H9 (cell line): Measurements from ENCODE around the gene CABLES1. TPM values are rescaled to one million over a fixed set of nuclear protein-coding genes. Genes with fewer than 3 reads are reported as not detected.

ENCODE experiments used
- DNase-seq: peaks from one replicate; pipeline ENCODE4 v3.0.0-alpha.2; 2017
- H2AFZ ChIP-seq: one replicate; pipeline ENCODE4 v1.6.1; 2013; ENCODE audit warnings: mild to moderate bottlenecking, low read length, control low read depth, moderate library complexity
- H2AK5ac ChIP-seq: 2 replicates; pipeline ENCODE4 v1.6.1; 2013; ENCODE audit warnings: low read length, control low read depth, mixed read lengths; ENCODE audit not compliant: insufficient read length
- H2BK120ac ChIP-seq: one replicate; pipeline ENCODE4 v1.6.1; 2013; ENCODE audit warnings: low read depth, mild to moderate bottlenecking, low read length, control low read depth, inconsistent platforms; ENCODE audit not compliant: poor library complexity, severe bottlenecking
- H2BK12ac ChIP-seq: 2 replicates; pipeline ENCODE4 v1.6.1; 2013; ENCODE audit warnings: low read length, control low read depth, mixed read lengths, low read depth; ENCODE audit not compliant: insufficient read length
- H2BK15ac ChIP-seq: 2 replicates; pipeline ENCODE4 v1.6.1; 2013; ENCODE audit warnings: low read depth, low read length, control low read depth
- H2BK20ac ChIP-seq: one replicate; pipeline ENCODE4 v1.6.1; 2013; ENCODE audit warnings: low read depth, mild to moderate bottlenecking, low read length, control low read depth, inconsistent platforms; ENCODE audit not compliant: poor library complexity, severe bottlenecking
- H2BK5ac ChIP-seq: 2 replicates; pipeline ENCODE4 v1.6.1; 2013; ENCODE audit warnings: low read length, control low read depth, mixed read lengths; ENCODE audit not compliant: insufficient read length
- H3K14ac ChIP-seq: 2 replicates; pipeline ENCODE4 v1.6.1; 2013; ENCODE audit warnings: low read length, control low read depth; ENCODE audit not compliant: insufficient read depth
- H3K18ac ChIP-seq: 2 replicates; pipeline ENCODE4 v1.6.1; 2013; ENCODE audit warnings: low read depth, mild to moderate bottlenecking, mixed read lengths, low read length, control low read depth; ENCODE audit not compliant: insufficient read length
- H3K23ac ChIP-seq: 2 replicates; pipeline ENCODE4 v1.6.1; 2013; ENCODE audit warnings: low read length, control low read depth, mixed read lengths, low read depth; ENCODE audit not compliant: insufficient read length
- H3K23me2 ChIP-seq: 2 replicates; pipeline ENCODE4 v1.6.1; 2013; ENCODE audit warnings: low read depth, mild to moderate bottlenecking, mixed read lengths, low read length, control low read depth; ENCODE audit not compliant: insufficient read length, poor library complexity, severe bottlenecking
- H3K27ac ChIP-seq: 2 replicates; pipeline ENCODE4 v1.5.1; 2013; ENCODE audit warnings: low read length, control low read depth, mixed read lengths, low read depth; ENCODE audit not compliant: insufficient read length
- H3K27me3 ChIP-seq: 2 replicates; pipeline ENCODE4 v1.6.1; 2013; ENCODE audit warnings: low read length, control low read depth, inconsistent platforms; ENCODE audit not compliant: insufficient read depth
- H3K4ac ChIP-seq: 2 replicates; pipeline ENCODE4 v1.6.1; 2013; ENCODE audit warnings: low read depth, mild to moderate bottlenecking, control low read depth, inconsistent platforms, low read length, moderate library complexity
- H3K4me1 ChIP-seq: 2 replicates; pipeline ENCODE4 v1.6.1; 2013; ENCODE audit warnings: low read length, control low read depth, inconsistent platforms; ENCODE audit not compliant: insufficient read depth
- H3K4me2 ChIP-seq: 2 replicates; pipeline ENCODE4 v1.6.1; 2013; ENCODE audit warnings: low read length, control low read depth, mixed read lengths; ENCODE audit not compliant: insufficient read length, insufficient read depth
- H3K56ac ChIP-seq: 2 replicates; pipeline ENCODE4 v1.6.1; 2013; ENCODE audit warnings: low read depth, mild to moderate bottlenecking, mixed read lengths, low read length, control low read depth; ENCODE audit not compliant: insufficient read length
- H3K79me1 ChIP-seq: 2 replicates; pipeline ENCODE4 v1.6.1; 2013; ENCODE audit warnings: low read depth, mild to moderate bottlenecking, moderate library complexity, low read length, control low read depth, inconsistent platforms; ENCODE audit not compliant: insufficient read depth, poor library complexity, severe bottlenecking
- H3K79me2 ChIP-seq: 2 replicates; pipeline ENCODE4 v1.6.1; 2013; ENCODE audit warnings: low read length, control low read depth, inconsistent platforms; ENCODE audit not compliant: insufficient read depth
- H3K9ac ChIP-seq: 2 replicates; pipeline ENCODE4 v1.6.1; 2013; ENCODE audit warnings: low read length, control low read depth, mixed read lengths; ENCODE audit not compliant: insufficient read length; ENCODE audit errors: extremely low read depth
- H3K9me3 ChIP-seq: one replicate; pipeline ENCODE4 v1.6.1; 2013; ENCODE audit warnings: low read depth, low read length, inconsistent platforms; ENCODE audit not compliant: control insufficient read depth
- H3T11ph ChIP-seq: one replicate; pipeline ENCODE4 v1.6.1; 2013; ENCODE audit warnings: mild to moderate bottlenecking, low read length, control low read depth, inconsistent platforms
- H4K20me1 ChIP-seq: one replicate; pipeline ENCODE4 v1.6.1; 2013; ENCODE audit not compliant: control insufficient read depth, insufficient read length, insufficient read depth
- H4K5ac ChIP-seq: 2 replicates; pipeline ENCODE4 v1.6.1; 2013; ENCODE audit warnings: low read depth, mild to moderate bottlenecking, mixed read lengths, low read length, control low read depth; ENCODE audit not compliant: insufficient read length
- H4K8ac ChIP-seq: replicated peaks from 2 replicates; pipeline ENCODE4 v1.6.1; 2013; ENCODE audit warnings: low read length, control low read depth, mixed read lengths, low read depth; ENCODE audit not compliant: insufficient read length
- H4K91ac ChIP-seq: 2 replicates; pipeline ENCODE4 v1.6.1; 2013; ENCODE audit warnings: low read depth, mild to moderate bottlenecking, moderate library complexity, mixed read lengths, low read length, control low read depth; ENCODE audit not compliant: insufficient read length
- H3K27ac Mint-ChIP-seq, 3 experiments: 2 replicates in 2 of 3; 3 replicates in 1 of 3; pipeline ENCODE4 v1.8.0; 2020 to 2021; ENCODE audit warnings: mixed read lengths in 3 of 3, mild to moderate bottlenecking in 1 of 3, moderate library complexity in 1 of 3
- H3K27me3 Mint-ChIP-seq: 2 replicates; pipeline ENCODE4 v1.8.0; 2021; ENCODE audit warnings: low read depth, mild to moderate bottlenecking, moderate library complexity, mixed read lengths
- H3K36me3 Mint-ChIP-seq, 3 experiments: 2 replicates in 2 of 3; 3 replicates in 1 of 3; pipeline ENCODE4 v1.8.0; 2020 to 2021; ENCODE audit warnings: low read depth in 3 of 3, mixed read lengths in 3 of 3; ENCODE audit not compliant: insufficient read depth in 1 of 3
- H3K4me1 Mint-ChIP-seq, 2 experiments: 2 replicates each; pipeline ENCODE4 v1.8.0; 2020; ENCODE audit warnings: mixed read lengths in 2 of 2
- H3K4me3 Mint-ChIP-seq, 2 experiments: 2 replicates in 1 of 2; 3 replicates in 1 of 2; pipeline ENCODE4 v1.8.0; 2020 to 2021; ENCODE audit warnings: mild to moderate bottlenecking in 2 of 2, mixed read lengths in 2 of 2, moderate library complexity in 1 of 2
- H3K9me3 Mint-ChIP-seq, 2 experiments: 2 replicates in 1 of 2; 3 replicates in 1 of 2; pipeline ENCODE4 v1.8.0; 2020; ENCODE audit warnings: mild to moderate bottlenecking in 2 of 2, mixed read lengths in 2 of 2, moderate library complexity in 1 of 2
- WGBS: extraction: QIAGEN DNeasy Blood & Tissue Kit; methylation state at CpG from one replicate; pipeline ENCODE4 v1.1.7; 2013; ENCODE audit warnings: missing lambda C conversion rate, low lambda C conversion rate, mixed read lengths; ENCODE audit not compliant: insufficient read length; ENCODE audit errors: extremely low coverage; 5-methylcytosine and 5-hydroxymethylcytosine counted together
- total RNA-seq: library from RNA; stranded (reverse); gene quantifications from 2 replicates; pipeline ENCODE4 v1.2.1, GENCODE V29; 2021
- TF ChIP-seq, protein P1 (sequence below): fragments of 200-600 bp; sonication (generic); conservative IDR thresholded peaks from 3 replicates; pipeline ENCODE4 v1.8.0; 2021; ENCODE audit warnings: antibody characterized with exemption, mild to moderate bottlenecking

CABLES1 gene
- total RNA-seq, 1 experiment from 2014 or later, result 27.1 TPM

GRCh38 chr18:23235336-23235735, 100.1 kb downstream of the CABLES1 start:
- Histone ChIP-seq H2AFZ (no peak overlapping the region), H3K4me2 (no peak overlapping the region), H4K5ac (no peak overlapping the region), H4K91ac (no peak overlapping the region), H3K14ac (no peak overlapping the region), H4K8ac (no peak overlapping the region), H2BK20ac (no peak overlapping the region), H2BK5ac (no peak overlapping the region), H3K79me1 (no peaks in the 10 kb centered on the region), H2BK120ac (no peak overlapping the region), H3K27me3 (no peaks in the 10 kb centered on the region), H2AK5ac (no peak overlapping the region), H3K27ac (no peak overlapping the region), H3T11ph (no peak overlapping the region), H3K4me1 (peaks cover 7% of the 10 kb centered on the region; the same call in 1 of the 2 replicates), H3K4ac (no peak overlapping the region), H2BK12ac (no peak overlapping the region), H3K56ac (no peak overlapping the region), H3K9ac (no peak overlapping the region), H3K23ac (no peak overlapping the region), H3K23me2 (no peaks in the 10 kb centered on the region), H3K79me2 (no peaks in the 10 kb centered on the region), H2BK15ac (no peak overlapping the region), H3K18ac (no peak overlapping the region), H3K9me3 (no peaks in the 10 kb centered on the region), H4K20me1 (no peaks in the 10 kb centered on the region)
- Mint-ChIP-seq H3K4me3 (no peak overlapping the region), H3K4me1 (peaks cover 64 to 68% of the 10 kb centered on the region in 2 experiments), H3K9me3 (no peaks in the 10 kb centered on the region), H3K27ac (peak overlapping the region in 2 of 3 experiments; percentile 43 to 51; a peak in 3 of 7 replicates), H3K27me3 (peaks cover 1% of the 10 kb centered on the region; the same call in 1 of the 2 replicates), H3K36me3 (peaks cover 19 to 63% (median 47%) of the 10 kb centered on the region in 3 experiments)
- no CpG with 5 or more reads among the region's 5 CpGs for whole genome bisulfite sequencing
- TF ChIP-seq, protein P1, sequence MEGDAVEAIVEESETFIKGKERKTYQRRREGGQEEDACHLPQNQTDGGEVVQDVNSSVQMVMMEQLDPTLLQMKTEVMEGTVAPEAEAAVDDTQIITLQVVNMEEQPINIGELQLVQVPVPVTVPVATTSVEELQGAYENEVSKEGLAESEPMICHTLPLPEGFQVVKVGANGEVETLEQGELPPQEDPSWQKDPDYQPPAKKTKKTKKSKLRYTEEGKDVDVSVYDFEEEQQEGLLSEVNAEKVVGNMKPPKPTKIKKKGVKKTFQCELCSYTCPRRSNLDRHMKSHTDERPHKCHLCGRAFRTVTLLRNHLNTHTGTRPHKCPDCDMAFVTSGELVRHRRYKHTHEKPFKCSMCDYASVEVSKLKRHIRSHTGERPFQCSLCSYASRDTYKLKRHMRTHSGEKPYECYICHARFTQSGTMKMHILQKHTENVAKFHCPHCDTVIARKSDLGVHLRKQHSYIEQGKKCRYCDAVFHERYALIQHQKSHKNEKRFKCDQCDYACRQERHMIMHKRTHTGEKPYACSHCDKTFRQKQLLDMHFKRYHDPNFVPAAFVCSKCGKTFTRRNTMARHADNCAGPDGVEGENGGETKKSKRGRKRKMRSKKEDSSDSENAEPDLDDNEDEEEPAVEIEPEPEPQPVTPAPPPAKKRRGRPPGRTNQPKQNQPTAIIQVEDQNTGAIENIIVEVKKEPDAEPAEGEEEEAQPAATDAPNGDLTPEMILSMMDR, result no peak
- DNase-seq, result no peak
